Right atrium auricular region (tissue), 2 donors: ENCODE data around the gene SNX20. TPM values are rescaled to one million over a fixed set of nuclear protein-coding genes. Genes with fewer than 3 reads are reported as not detected.
A peak's percentile ranks its signal among the peaks of the same experiment; 100 is the strongest.

ENCODE experiments used
- DNase-seq: peaks from one replicate; pipeline ENCODE4 v3.0.0-alpha.2; 2019; ENCODE audit warnings: low spot score
- H3K27ac ChIP-seq, 2 donors: fragments of 200-600 bp; sonication (generic); 1 replicate in 1 of 2; 2 replicates in 1 of 2; pipeline ENCODE4 v1.5.1; 2016 to 2019
- H3K27me3 ChIP-seq, 2 donors: fragments of 200-600 bp; sonication (generic); one replicate each; pipeline versions ENCODE4 v1.5.1 to v1.6.0; 2017 to 2019
- H3K36me3 ChIP-seq: fragments of 200-600 bp; sonication (generic); one replicate; pipeline ENCODE4 v1.5.1; 2016
- H3K4me1 ChIP-seq, 2 donors: fragments of 200-600 bp; sonication (generic); one replicate each; pipeline versions ENCODE4 v1.5.1 to v1.6.0; 2017 to 2019
- H3K4me3 ChIP-seq, 2 donors: fragments of 200-600 bp; sonication (generic); 1 replicate in 1 of 2; 2 replicates in 1 of 2; pipeline ENCODE4 v1.5.1; 2017 to 2019; ENCODE audit warnings: mild to moderate bottlenecking in 1 of 2, moderate library complexity in 1 of 2
- H3K9me3 ChIP-seq, 2 donors: fragments of 200-600 bp; sonication (generic); one replicate each; pipeline ENCODE4 v1.5.1; 2019
- CTCF ChIP-seq, 2 donors: fragments of 200-600 bp; sonication (generic); IDR thresholded peaks; one replicate each; pipeline ENCODE4 v1.5.1; 2019; ENCODE audit warnings: antibody characterized with exemption in 2 of 2
- total RNA-seq, 2 donors: library from RNA; depleted of rRNA; stranded (reverse); fragments of >200 nt; gene quantifications; one replicate each; pipeline ENCODE4 v1.1.0, GENCODE V29; 2016

The SNX20 gene
- total RNA-seq, 2 donors from 2014 or later = 0.89 to 1.9 TPM

DNA sequence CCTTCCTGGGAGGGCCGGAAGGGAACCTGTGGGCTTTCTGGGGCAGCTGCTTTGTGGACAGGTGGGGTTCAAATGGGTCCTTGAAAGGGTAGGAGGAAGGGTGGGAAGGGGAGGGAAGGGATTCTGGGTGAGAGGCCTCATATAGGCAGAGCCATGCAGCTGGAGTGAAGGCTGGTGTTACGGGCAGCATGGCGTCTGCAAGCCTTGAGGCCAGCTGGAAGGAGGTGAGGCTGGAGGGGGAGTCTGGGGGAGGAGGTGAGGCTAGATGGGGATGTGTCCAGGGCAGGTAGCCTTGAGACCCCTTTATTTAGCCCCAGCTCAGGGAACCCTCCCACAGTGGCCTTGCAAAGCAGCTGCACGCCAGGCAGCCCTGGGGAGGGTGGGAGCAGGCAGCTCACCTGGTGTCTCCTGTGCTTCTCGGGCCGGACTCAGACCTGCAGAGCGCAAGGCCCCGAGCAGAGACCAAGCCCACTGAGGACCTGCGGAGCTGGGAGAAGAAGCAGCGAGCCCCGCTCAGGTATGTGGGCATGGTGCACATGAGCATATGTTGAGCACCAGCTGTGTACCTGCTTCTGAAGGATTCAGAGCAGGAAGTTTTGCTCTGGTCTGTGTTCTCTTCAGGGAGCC, 50.6 kb downstream of the SNX20 start:
- no peaks in the 10 kb centered on the region for H3K27me3 ChIP-seq
- H3K27ac ChIP-seq = no peak overlapping the region
- no peaks in the 10 kb centered on the region for H3K9me3 ChIP-seq
- no peaks in the 10 kb centered on the region for H3K36me3 ChIP-seq
- DNase-seq = no peak
- H3K4me3 ChIP-seq = no peak overlapping the region
- peaks cover 0 to 11% of the 10 kb centered on the region in 2 donors for H3K4me1 ChIP-seq
- TF ChIP-seq CTCF (IDR thresholded peaks at IDR 0.05) = no peak

DNA sequence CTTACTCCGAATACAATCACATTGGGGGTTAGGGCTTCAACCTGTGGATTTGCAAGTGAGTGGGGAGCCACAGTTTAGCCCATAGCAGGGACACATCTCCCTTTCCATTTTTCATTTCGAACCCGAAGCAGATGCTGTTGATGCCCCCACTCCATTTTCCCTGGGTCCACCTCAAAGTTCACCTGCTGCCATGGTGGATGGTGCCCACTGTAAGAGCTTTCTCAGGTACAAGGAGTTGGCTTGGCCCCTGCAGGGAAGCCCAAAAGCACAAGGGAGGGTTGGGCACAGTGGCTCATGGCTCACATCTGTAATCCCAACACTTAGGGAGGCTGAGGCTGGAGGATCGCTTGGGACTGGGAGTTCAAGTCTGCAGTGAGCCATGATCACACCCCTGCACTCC, 51.8 kb downstream of the SNX20 start:
- no peak for TF ChIP-seq CTCF (IDR thresholded peaks at IDR 0.05)
- Histone ChIP-seq H3K36me3 (no peaks in the 10 kb centered on the region), H3K4me3 (no peak overlapping the region), H3K27me3 (no peaks in the 10 kb centered on the region), H3K4me1 (peaks cover 0 to 11% of the 10 kb centered on the region in 2 donors), H3K27ac (no peak overlapping the region), H3K9me3 (no peaks in the 10 kb centered on the region)
- DNase-seq = no peak

GRCh38 chr16:50628156-50628802, 52.8 kb downstream of the SNX20 start:
- Histone ChIP-seq H3K27me3 (no peaks in the 10 kb centered on the region), H3K27ac (no peak overlapping the region), H3K36me3 (no peaks in the 10 kb centered on the region), H3K4me1 (peaks cover 0 to 11% of the 10 kb centered on the region in 2 donors), H3K4me3 (no peak overlapping the region), H3K9me3 (no peaks in the 10 kb centered on the region)
- no peak for DNase-seq
- TF ChIP-seq CTCF (IDR thresholded peaks at IDR 0.05) = no peak

DNA sequence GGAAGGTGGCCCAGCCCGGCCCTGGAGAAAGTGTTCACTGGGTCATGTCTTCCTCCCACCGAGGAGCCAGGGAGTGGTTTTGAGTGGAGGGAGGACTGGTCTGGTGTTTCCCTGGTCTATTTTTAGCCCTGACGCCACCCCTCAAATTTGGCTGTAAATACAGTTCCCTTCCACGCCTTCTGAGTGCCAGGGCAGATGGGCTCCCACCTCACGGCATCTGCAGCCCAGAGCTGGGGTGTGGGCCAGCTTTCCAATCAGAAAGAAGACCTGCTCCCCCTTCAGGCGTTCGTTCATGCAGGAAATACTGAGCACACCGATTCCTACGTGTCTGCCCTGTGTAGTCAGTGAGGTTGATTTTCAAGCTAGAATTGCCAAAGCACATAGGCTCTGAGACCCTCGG, 53.7 kb downstream of the SNX20 start:
- Histone ChIP-seq H3K4me1 (peaks cover 0 to 11% of the 10 kb centered on the region in 2 donors), H3K36me3 (no peaks in the 10 kb centered on the region), H3K4me3 (no peak overlapping the region), H3K27ac (no peak overlapping the region), H3K9me3 (no peaks in the 10 kb centered on the region), H3K27me3 (no peaks in the 10 kb centered on the region)
- TF ChIP-seq CTCF (IDR thresholded peaks at IDR 0.05) = peak in 1 of 2 donors; percentile 61
- peak; percentile 64 for DNase-seq

GRCh38 chr16:50626868-50627267, 54.2 kb downstream of the SNX20 start:
- H3K27ac ChIP-seq = no peak overlapping the region
- H3K4me1 ChIP-seq = peaks cover 0 to 11% of the 10 kb centered on the region in 2 donors
- H3K36me3 ChIP-seq = no peaks in the 10 kb centered on the region
- no peak for TF ChIP-seq CTCF (IDR thresholded peaks at IDR 0.05)
- DNase-seq = no peak
- H3K4me3 ChIP-seq = no peak overlapping the region
- H3K27me3 ChIP-seq = no peaks in the 10 kb centered on the region
- H3K9me3 ChIP-seq = no peaks in the 10 kb centered on the region
